CD4-positive, alpha-beta T cell treated with Interferon alpha-2 for 1 hour (primary cell): ENCODE data around the gene XBP1.
A peak's percentile ranks its signal among the peaks of the same experiment; 100 is the strongest.
"Not testable (repeated sequence)": the region's sequence is repeated elsewhere in the genome, so short reads cannot be mapped to it uniquely, and the experiment has no call there.

ENCODE experiments used
- DNase-seq, 2 donors: peaks; one replicate each; pipeline ENCODE4 v3.0.0-alpha.2; 2020 to 2022

XBP1 gene

GRCh38 chr22:28817919-28818859 is 17.8 kb upstream of the XBP1 start:
- DNase-seq, result no peak

- DNase-seq, result no peak
Observed at GRCh38 chr22:28817064-28817463, 16.7 kb upstream of the XBP1 start.

DNA sequence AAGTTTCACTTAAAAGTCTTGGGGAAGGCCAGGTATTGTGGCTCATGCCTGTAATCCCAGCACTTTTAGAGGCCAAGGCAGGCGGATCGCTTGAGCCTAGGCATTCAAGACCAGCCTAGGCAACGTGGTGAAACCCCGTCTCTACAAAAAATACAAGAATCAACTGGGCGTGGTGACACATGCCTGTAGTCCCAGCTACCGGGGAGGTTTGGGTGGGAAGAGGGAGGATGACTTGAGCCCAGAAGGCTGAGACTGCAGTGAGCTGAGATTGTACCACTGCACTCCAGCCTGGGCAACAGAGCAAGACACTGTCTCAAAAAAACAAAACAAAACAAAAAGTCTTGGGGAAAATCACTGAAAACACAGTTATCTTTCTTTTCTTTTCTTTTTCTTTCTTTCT is 15.4 kb upstream of the XBP1 start:
- no peak for DNase-seq

- no peak for DNase-seq
Observed at GRCh38 chr22:28815111-28815510, 14.7 kb upstream of the XBP1 start.

DNA sequence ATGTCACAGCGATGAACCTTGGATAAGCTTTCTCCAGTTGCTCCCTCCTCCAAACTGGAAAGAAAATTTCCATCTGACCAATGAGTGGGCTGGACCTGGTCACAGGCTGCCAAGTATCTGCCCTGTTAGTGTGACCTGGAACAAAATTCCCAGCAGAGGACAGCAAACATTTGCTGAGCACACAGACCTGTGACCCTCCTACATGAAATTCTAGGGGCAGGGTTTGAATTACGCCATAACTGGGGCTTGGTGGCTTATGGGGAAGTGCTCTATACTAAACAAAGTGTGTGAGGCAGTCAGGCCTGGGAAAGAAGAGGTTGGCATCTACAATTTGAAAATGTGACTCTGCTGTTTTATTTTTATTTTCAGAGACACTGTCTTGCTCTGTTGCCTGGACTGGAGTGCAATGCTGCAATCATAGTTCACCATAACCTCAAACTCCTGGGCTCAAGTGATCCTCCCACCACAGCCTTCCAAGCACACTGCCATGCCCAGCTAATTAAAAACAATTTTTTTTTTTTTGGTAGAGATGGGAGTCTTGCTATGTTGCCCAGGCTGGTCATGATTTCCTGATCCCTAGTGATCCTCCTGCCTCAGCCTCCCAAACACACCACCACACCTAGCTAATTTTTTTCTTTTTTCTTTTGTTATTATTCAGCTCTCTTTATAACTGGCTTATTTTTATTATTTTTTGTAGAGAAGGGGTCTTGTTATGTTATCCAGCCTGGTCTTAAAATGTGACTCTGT is 13.6 kb upstream of the XBP1 start:
- DNase-seq, result peak in 1 of 2 donors; percentile 45

DNA sequence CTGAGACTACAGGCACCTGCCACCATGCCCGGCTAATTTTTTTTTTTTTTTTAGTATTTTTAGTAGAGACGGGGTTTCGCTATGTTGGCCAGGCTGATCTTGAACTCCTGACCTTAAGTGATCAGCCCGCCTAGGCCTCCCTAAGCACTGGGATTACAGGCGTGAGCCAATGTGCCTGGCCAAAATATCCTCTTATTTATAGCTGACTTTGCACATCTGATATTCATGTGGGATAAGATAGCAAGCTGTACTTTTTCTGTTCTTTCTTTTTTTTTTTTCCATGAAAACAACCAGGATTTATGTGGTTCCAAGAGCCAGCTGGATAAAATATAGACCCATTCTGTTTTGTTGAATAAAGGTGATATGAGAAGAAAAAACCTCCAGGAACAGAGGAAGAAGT is 12.1 kb upstream of the XBP1 start:
- no peak for DNase-seq

- peak; percentile 63 to 72 for DNase-seq
Observed at GRCh38 chr22:28810821-28811491, 10.6 kb upstream of the XBP1 start.

DNA sequence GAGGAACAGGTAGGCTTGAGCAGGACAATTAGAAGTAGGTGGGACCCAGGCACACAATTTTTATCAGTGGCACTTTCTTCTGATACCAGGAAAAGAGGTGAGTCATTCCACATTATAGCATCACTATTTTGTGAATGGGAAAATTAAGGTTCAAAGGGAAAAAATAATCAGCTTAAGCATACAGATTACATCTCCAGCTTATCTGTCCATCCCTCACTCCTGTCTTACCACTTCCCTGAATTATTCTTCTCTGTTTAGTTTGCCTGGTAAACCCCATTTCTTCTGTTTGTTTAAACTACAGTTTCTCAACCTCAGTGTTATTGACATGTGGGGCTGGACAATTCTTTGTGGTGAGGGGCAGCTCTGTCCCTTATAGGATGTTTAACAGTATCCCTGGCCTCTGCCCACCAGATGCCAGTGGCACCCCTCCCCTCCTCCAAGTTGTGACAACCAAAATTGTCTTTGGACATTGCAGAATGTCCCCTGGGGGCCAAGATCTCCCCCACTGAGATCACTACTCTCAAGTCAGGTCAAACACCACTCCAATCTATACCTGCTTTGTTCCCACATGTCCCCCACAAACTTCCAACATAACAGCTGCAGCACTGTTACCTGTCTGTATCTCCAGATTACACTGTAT is 8.5 kb upstream of the XBP1 start:
- no peak for DNase-seq

- not testable (repeated sequence) for DNase-seq
Observed at GRCh38 chr22:28805426-28805825, 5.1 kb upstream of the XBP1 start.

GRCh38 chr22:28802595-28803123 is 2.3 kb upstream of the XBP1 start:
- DNase-seq, result no peak

- DNase-seq, result no peak
Observed at GRCh38 chr22:28801845-28802594, 1.7 kb upstream of the XBP1 start.

DNA sequence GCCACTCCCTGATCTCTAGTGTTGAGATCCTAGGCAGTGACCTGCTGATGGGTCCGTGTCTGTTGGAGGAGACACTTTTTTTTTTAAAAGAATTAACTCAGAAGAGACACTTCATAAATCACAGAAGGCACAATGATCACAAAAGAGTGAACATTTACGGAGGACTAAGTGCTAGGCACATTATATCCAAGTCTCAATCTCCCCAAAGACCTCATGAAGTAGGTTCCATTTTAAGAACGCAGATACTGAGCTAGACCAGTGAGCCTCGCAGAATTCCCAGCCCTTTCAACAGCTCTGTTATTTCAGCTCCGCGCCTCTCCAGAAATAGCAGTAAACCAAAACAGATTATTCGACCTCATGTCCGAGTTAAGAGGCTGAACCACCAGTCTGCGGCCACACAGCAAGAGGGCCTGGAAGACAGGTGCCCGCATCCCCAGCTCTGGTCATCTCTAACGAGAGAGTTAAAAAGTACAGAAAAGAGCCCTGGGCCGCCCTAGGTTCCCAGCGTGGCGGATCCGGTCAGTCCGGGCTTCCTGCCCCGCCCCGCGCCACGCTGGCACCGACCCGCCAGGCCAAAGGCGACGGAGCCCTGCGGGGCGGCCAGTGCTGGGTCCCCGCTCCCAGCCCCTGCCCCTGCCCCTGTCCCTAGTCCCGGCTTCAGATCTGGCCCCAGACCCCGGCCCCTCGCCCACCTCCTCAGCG is 612 bp downstream of the XBP1 start:
- peak in 1 of 2 donors; percentile 36 for DNase-seq

- DNase-seq, result peak; percentile 43 to 66
Observed at GRCh38 chr22:28798810-28799605, 1.4 kb downstream of the XBP1 start.

DNA sequence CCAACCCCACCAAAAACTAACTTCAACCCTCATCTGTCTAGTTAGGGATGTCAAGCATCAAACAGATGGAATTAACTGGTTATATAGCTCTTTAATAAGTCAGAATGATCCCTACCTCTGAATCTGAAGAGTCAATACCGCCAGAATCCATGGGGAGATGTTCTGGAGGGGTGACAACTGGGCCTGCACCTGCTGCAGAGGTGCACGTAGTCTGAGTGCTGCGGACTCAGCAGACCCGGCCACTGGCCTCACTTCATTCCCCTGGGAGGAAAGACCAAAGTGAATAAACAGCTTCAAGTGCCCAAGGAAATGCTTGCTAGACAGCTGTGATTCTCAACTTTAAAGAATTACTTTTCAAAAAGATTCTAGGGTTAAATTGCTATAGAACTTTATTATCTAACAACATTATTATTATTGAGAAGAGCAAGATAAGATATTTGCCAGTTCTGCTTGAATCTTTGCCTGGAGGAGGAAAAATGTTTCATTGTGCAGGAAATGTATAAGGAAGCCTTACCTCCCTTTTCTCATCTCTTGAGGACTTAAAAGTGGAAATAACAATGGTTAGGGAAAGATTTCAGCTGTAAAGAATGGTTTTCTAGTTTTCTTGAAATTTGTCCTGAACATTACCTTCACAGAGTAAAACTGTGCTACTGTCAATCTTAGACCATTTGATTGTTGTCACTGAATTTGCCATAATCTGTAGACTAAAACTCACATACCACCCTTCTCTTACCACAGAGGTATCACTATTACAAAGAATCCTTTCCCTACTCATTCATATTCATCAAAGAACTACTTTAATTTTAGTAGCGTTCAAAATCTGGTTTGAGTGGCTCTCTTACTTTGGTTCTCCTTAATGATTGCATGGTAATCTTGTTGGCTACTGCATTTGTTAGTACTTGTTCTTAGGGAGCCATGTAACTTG is 4.2 kb downstream of the XBP1 start:
- DNase-seq, result no peak

GRCh38 chr22:28795071-28795693 is 5.2 kb downstream of the XBP1 start:
- no peak for DNase-seq

- no peak for DNase-seq
Observed at GRCh38 chr22:28793976-28794584, 6.3 kb downstream of the XBP1 start.

DNA sequence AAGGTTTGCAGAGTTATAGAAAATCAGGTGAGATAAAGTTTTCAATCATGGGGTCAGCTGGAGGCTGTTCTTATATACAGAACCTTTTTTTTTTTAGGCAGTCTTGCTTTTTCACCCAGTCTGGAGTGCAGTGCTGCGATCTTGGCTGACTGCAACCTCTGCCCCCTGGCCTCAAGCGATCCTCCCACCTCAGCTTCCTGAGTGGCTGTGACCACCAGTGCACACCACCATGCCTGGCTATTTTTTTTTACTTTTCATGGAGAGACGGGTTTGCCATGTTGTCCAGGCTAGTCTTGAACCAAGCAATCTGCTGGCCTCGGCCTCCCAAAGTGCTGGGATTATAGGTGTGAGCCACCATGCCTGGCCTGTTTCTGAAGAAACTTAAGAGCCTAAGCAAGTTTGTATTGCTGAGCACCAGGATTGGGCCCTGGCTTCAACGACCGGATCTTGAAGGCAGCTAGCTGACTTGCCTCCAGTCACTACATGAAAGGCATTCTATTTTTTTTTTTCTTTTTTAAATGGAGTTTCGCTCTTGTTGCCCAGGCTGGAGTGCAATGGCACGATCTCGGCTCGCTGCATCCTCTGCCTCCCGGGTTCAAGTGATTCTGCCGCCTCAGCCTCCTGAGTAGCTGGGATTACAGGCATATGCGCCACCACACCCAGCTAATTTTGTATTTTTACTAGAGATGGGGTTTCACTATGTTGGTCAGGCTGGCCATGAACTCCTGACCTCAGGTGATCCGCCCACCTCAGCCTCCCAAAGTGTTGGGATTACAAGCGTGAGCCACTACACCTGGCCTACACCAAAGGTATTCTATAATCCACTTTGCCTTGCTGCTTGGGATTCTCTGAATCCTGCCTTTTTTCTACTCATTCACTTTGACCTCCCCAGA is 7.6 kb downstream of the XBP1 start:
- DNase-seq, result no peak
